Trophoblast cell (in vitro differentiated cells and primary cell): Measurements from ENCODE around the gene ETFA.
A peak's percentile ranks its signal among the peaks of the same experiment; 100 is the strongest.
"Not testable (repeated sequence)": the region's sequence is repeated elsewhere in the genome, so short reads cannot be mapped to it uniquely, and the experiment has no call there.

Source experiments
- DNase-seq, 2 donors: peaks; one replicate each; pipeline ENCODE4 v3.0.0-alpha.2; 2016
- H2AFZ ChIP-seq: 2 replicates; pipeline ENCODE4 v1.6.1; 2013; ENCODE audit warnings: low read length, moderate library complexity, mild to moderate bottlenecking; ENCODE audit not compliant: insufficient read depth, poor library complexity
- H2AK5ac ChIP-seq: 2 replicates; pipeline ENCODE4 v1.6.1; 2013; ENCODE audit warnings: mild to moderate bottlenecking, low read length
- H2BK120ac ChIP-seq: 2 replicates; pipeline ENCODE4 v1.6.1; 2013; ENCODE audit warnings: low read length, mild to moderate bottlenecking, moderate library complexity; ENCODE audit not compliant: insufficient read depth, poor library complexity
- H2BK12ac ChIP-seq: 2 replicates; pipeline ENCODE4 v1.6.1; 2013; ENCODE audit warnings: mild to moderate bottlenecking, low read length, moderate library complexity
- H2BK5ac ChIP-seq: 2 replicates; pipeline ENCODE4 v1.6.1; 2013; ENCODE audit warnings: low read length, low read depth, moderate library complexity, mild to moderate bottlenecking; ENCODE audit not compliant: poor library complexity
- H3K14ac ChIP-seq: 2 replicates; pipeline ENCODE4 v1.6.1; 2013; ENCODE audit warnings: mild to moderate bottlenecking, low read length
- H3K18ac ChIP-seq: 2 replicates; pipeline ENCODE4 v1.6.1; 2013; ENCODE audit warnings: mild to moderate bottlenecking, low read length
- H3K23ac ChIP-seq: 2 replicates; pipeline ENCODE4 v1.6.1; 2013; ENCODE audit warnings: low read length
- H3K27ac ChIP-seq: 2 replicates; pipeline ENCODE4 v1.5.1; 2013; ENCODE audit warnings: low read depth, mild to moderate bottlenecking, inconsistent platforms, low read length, moderate library complexity
- H3K27me3 ChIP-seq: 2 replicates; pipeline ENCODE4 v1.6.1; 2013; ENCODE audit warnings: inconsistent platforms, mild to moderate bottlenecking, low read length, moderate library complexity; ENCODE audit not compliant: insufficient read depth
- H3K36me3 ChIP-seq, 2 experiments: 1 replicate in 1 of 2; 2 replicates in 1 of 2; pipeline ENCODE4 v1.6.1; 2013; ENCODE audit warnings: low read length in 2 of 2, mild to moderate bottlenecking in 2 of 2, moderate library complexity in 1 of 2; ENCODE audit not compliant: insufficient read depth in 2 of 2, control insufficient read depth in 1 of 2
- H3K4ac ChIP-seq: 2 replicates; pipeline ENCODE4 v1.6.1; 2013; ENCODE audit warnings: low read depth, mild to moderate bottlenecking, low read length, moderate library complexity
- H3K4me1 ChIP-seq, 2 experiments: 1 replicate in 1 of 2; 2 replicates in 1 of 2; pipeline ENCODE4 v1.6.1; 2013; ENCODE audit warnings: low read length in 2 of 2, mild to moderate bottlenecking in 2 of 2, moderate library complexity in 1 of 2; ENCODE audit not compliant: insufficient read depth in 2 of 2, control insufficient read depth in 1 of 2
- H3K4me2 ChIP-seq: 2 replicates; pipeline ENCODE4 v1.6.1; 2013; ENCODE audit warnings: inconsistent platforms, mild to moderate bottlenecking, low read length, moderate library complexity
- H3K4me3 ChIP-seq: 2 replicates; pipeline ENCODE4 v1.5.1; 2013; ENCODE audit warnings: mild to moderate bottlenecking, low read depth, low read length, inconsistent platforms
- H3K79me1 ChIP-seq: one replicate; pipeline ENCODE4 v1.6.1; 2013; ENCODE audit warnings: low read length
- H3K79me2 ChIP-seq: 2 replicates; pipeline ENCODE4 v1.6.1; 2013; ENCODE audit warnings: low read length, mild to moderate bottlenecking; ENCODE audit not compliant: control insufficient read depth, insufficient read depth, poor library complexity
- H3K9ac ChIP-seq: 2 replicates; pipeline ENCODE4 v1.6.1; 2013; ENCODE audit warnings: mild to moderate bottlenecking, low read length
- H3K9me3 ChIP-seq: 2 replicates; pipeline ENCODE4 v1.6.1; 2013; ENCODE audit warnings: low read depth, mild to moderate bottlenecking, control low read depth, inconsistent platforms, low read length; ENCODE audit not compliant: insufficient read depth
- H4K12ac ChIP-seq: 2 replicates; pipeline ENCODE4 v1.6.1; 2013; ENCODE audit warnings: low read depth, mild to moderate bottlenecking, low read length, moderate library complexity
- H4K8ac ChIP-seq: 2 replicates; pipeline ENCODE4 v1.6.1; 2013; ENCODE audit warnings: low read depth, mild to moderate bottlenecking, low read length, moderate library complexity
- H4K91ac ChIP-seq: one replicate; pipeline ENCODE4 v1.6.1; 2013; ENCODE audit warnings: low read depth, mild to moderate bottlenecking, low read length, moderate library complexity
- WGBS: extraction: QIAGEN DNeasy Blood & Tissue Kit; methylation state at CpG from one replicate; pipeline ENCODE4 v1.1.7; 2013; ENCODE audit warnings: missing lambda C conversion rate; ENCODE audit not compliant: insufficient read length, insufficient coverage; ENCODE audit errors: extremely low coverage; 5-methylcytosine and 5-hydroxymethylcytosine counted together

Gene ETFA

GRCh38 chr15:76299786-76300185, 11.5 kb downstream of the ETFA start:
- no peaks in the 10 kb centered on the region for H3K79me1 ChIP-seq
- no peak overlapping the region for H3K4ac ChIP-seq
- H3K79me2 ChIP-seq, result peaks cover 1% of the 10 kb centered on the region
- H3K14ac ChIP-seq, result no peak overlapping the region
- no peak for DNase-seq
- H3K27ac ChIP-seq, result no peak overlapping the region
- no peak overlapping the region for H2AK5ac ChIP-seq
- H2BK5ac ChIP-seq, result no peak overlapping the region
- no peak overlapping the region for H2BK120ac ChIP-seq
- H4K12ac ChIP-seq, result no peak overlapping the region
- no CpG with 5 or more reads among the region's 1 CpG for WGBS
- H2AFZ ChIP-seq, result no peak overlapping the region
- H3K9me3 ChIP-seq, result no peaks in the 10 kb centered on the region
- H3K36me3 ChIP-seq, result no peaks in the 10 kb centered on the region
- no peak overlapping the region for H3K23ac ChIP-seq
- no peak overlapping the region for H3K4me2 ChIP-seq
- no peaks in the 10 kb centered on the region for H3K27me3 ChIP-seq
- no peak overlapping the region for H3K18ac ChIP-seq
- no peak overlapping the region for H3K9ac ChIP-seq
- H2BK12ac ChIP-seq, result no peak overlapping the region
- no peaks in the 10 kb centered on the region for H3K4me1 ChIP-seq
- no peak overlapping the region for H4K8ac ChIP-seq
- H3K4me3 ChIP-seq, result no peak overlapping the region
- H4K91ac ChIP-seq, result no peak overlapping the region

- H3K9me3 ChIP-seq, result no peaks in the 10 kb centered on the region
- H3K4me2 ChIP-seq, result no peak overlapping the region
- H4K8ac ChIP-seq, result no peak overlapping the region
- H3K4me3 ChIP-seq, result no peak overlapping the region
- H2AK5ac ChIP-seq, result no peak overlapping the region
- no peak overlapping the region for H3K27ac ChIP-seq
- no peak overlapping the region for H4K12ac ChIP-seq
- H3K23ac ChIP-seq, result no peak overlapping the region
- peaks cover 1% of the 10 kb centered on the region for H3K79me2 ChIP-seq
- no CpG with 5 or more reads among the region's 3 CpGs for WGBS
- H3K27me3 ChIP-seq, result no peaks in the 10 kb centered on the region
- H3K4me1 ChIP-seq, result no peaks in the 10 kb centered on the region
- H2BK5ac ChIP-seq, result no peak overlapping the region
- H2BK120ac ChIP-seq, result no peak overlapping the region
- H2BK12ac ChIP-seq, result no peak overlapping the region
- no peak overlapping the region for H3K18ac ChIP-seq
- H3K14ac ChIP-seq, result no peak overlapping the region
- no peak overlapping the region for H3K4ac ChIP-seq
- H3K9ac ChIP-seq, result no peak overlapping the region
- H2AFZ ChIP-seq, result no peak overlapping the region
- H4K91ac ChIP-seq, result no peak overlapping the region
- H3K36me3 ChIP-seq, result no peaks in the 10 kb centered on the region
- DNase-seq, result no peak
- no peaks in the 10 kb centered on the region for H3K79me1 ChIP-seq
Measured at GRCh38 chr15:76298986-76299385, 12.3 kb downstream of the ETFA start.

- not testable (repeated sequence) for H2AFZ ChIP-seq
Measured at GRCh38 chr15:76297951-76298350, 13.3 kb downstream of the ETFA start.

GRCh38 chr15:76296849-76297248, 14.4 kb downstream of the ETFA start:
- H3K4me1 ChIP-seq, result no peaks in the 10 kb centered on the region
- no peaks in the 10 kb centered on the region for H3K36me3 ChIP-seq
- no peak overlapping the region for H4K91ac ChIP-seq
- H4K12ac ChIP-seq, result no peak overlapping the region
- no peak overlapping the region for H2AFZ ChIP-seq
- H2AK5ac ChIP-seq, result no peak overlapping the region
- no peak overlapping the region for H3K23ac ChIP-seq
- DNase-seq, result no peak
- no peak overlapping the region for H4K8ac ChIP-seq
- H3K9ac ChIP-seq, result no peak overlapping the region
- peaks cover 1% of the 10 kb centered on the region for H3K79me2 ChIP-seq
- H3K79me1 ChIP-seq, result no peaks in the 10 kb centered on the region
- H3K4ac ChIP-seq, result peak overlapping the region; percentile 55
- no peak overlapping the region for H3K27ac ChIP-seq
- no peak overlapping the region for H2BK5ac ChIP-seq
- H2BK120ac ChIP-seq, result no peak overlapping the region
- H3K14ac ChIP-seq, result no peak overlapping the region
- no CpG with 5 or more reads among the region's 1 CpG for WGBS
- H3K4me3 ChIP-seq, result no peak overlapping the region
- H3K9me3 ChIP-seq, result no peaks in the 10 kb centered on the region
- H3K4me2 ChIP-seq, result no peak overlapping the region
- no peak overlapping the region for H3K18ac ChIP-seq
- no peaks in the 10 kb centered on the region for H3K27me3 ChIP-seq
- no peak overlapping the region for H2BK12ac ChIP-seq

More at GRCh38 chr15:76297951-76298350, 13.3 kb downstream of the ETFA start:
- H3K4me1 ChIP-seq, DNase-seq, H2BK12ac ChIP-seq, H3K4me3 ChIP-seq, H4K12ac ChIP-seq, H3K9me3 ChIP-seq, H4K8ac ChIP-seq, H3K79me1 ChIP-seq, H3K4ac ChIP-seq, H3K27ac ChIP-seq, H3K9ac ChIP-seq, H2BK120ac ChIP-seq, H4K91ac ChIP-seq, H2AK5ac ChIP-seq, H3K4me2 ChIP-seq, H3K79me2 ChIP-seq, H2BK5ac ChIP-seq, H3K27me3 ChIP-seq, H3K14ac ChIP-seq, H3K18ac ChIP-seq, H3K36me3 ChIP-seq, H3K23ac ChIP-seq: not testable (repeated sequence)
- no CpG with 5 or more reads among the region's 4 CpGs for WGBS
